ENCODE data around the gene RBM12.

GRCh38 chr20:35607003-35607735, 57.5 kb downstream of the RBM12 start:
- TF ChIP-seq, protein P1, sequence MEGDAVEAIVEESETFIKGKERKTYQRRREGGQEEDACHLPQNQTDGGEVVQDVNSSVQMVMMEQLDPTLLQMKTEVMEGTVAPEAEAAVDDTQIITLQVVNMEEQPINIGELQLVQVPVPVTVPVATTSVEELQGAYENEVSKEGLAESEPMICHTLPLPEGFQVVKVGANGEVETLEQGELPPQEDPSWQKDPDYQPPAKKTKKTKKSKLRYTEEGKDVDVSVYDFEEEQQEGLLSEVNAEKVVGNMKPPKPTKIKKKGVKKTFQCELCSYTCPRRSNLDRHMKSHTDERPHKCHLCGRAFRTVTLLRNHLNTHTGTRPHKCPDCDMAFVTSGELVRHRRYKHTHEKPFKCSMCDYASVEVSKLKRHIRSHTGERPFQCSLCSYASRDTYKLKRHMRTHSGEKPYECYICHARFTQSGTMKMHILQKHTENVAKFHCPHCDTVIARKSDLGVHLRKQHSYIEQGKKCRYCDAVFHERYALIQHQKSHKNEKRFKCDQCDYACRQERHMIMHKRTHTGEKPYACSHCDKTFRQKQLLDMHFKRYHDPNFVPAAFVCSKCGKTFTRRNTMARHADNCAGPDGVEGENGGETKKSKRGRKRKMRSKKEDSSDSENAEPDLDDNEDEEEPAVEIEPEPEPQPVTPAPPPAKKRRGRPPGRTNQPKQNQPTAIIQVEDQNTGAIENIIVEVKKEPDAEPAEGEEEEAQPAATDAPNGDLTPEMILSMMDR (IDR thresholded peaks at IDR 0.05), result no peak
- TF ChIP-seq POLR2A (IDR thresholded peaks at IDR 0.05) (no peak), EP300 (IDR thresholded peaks at IDR 0.05) (no peak), POLR2AphosphoS5 (IDR thresholded peaks at IDR 0.05) (peak in 2 of 3 donors; percentile 62)

All from stomach (tissue), 4 donors.